Globus pallidus (tissue), 1 donor: ENCODE measurements around the gene LSAMP.
"Not testable (repeated sequence)": the region's sequence is repeated elsewhere in the genome, so short reads cannot be mapped to it uniquely, and the experiment has no call there.

Experiments
- DNase-seq: peaks from one replicate; pipeline ENCODE4 v3.0.0-alpha.2; 2015; ENCODE audit warnings: low spot score

Gene LSAMP

DNA sequence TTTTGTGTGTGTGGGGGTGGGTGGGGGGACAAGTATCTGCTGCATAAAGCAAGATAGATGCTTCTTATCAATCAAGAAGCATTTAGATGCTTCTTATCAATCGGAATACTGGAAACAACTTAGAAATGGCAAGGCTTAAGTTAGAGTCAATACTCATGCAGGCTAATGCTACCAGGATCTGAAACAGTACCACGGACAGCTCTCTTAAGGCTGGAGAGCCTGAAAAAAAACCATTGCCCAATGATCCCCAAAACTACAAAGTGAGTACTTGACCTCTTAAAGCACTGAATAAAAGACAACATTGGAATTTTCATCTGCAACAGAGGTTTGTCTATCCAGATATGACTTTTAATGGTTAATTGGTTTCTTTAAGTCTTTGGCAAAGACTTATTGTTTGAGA lies 559.7 kb downstream of the LSAMP start:
- no peak for DNase-seq

DNA sequence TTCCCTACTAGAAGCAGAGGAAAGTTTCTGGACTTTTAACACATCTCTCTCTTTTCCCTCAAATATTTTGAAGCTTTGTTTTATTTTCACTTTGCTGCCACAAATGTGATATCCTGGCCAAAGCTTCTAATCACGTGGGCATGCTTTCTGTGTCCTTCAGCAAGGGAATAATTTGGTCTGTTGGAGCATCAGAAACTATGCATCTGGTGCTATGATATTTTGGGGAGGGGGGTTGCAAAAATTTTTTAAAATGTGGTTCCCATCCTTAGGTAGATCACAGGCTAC lies 567.7 kb downstream of the LSAMP start:
- DNase-seq: peak; percentile 20

DNA sequence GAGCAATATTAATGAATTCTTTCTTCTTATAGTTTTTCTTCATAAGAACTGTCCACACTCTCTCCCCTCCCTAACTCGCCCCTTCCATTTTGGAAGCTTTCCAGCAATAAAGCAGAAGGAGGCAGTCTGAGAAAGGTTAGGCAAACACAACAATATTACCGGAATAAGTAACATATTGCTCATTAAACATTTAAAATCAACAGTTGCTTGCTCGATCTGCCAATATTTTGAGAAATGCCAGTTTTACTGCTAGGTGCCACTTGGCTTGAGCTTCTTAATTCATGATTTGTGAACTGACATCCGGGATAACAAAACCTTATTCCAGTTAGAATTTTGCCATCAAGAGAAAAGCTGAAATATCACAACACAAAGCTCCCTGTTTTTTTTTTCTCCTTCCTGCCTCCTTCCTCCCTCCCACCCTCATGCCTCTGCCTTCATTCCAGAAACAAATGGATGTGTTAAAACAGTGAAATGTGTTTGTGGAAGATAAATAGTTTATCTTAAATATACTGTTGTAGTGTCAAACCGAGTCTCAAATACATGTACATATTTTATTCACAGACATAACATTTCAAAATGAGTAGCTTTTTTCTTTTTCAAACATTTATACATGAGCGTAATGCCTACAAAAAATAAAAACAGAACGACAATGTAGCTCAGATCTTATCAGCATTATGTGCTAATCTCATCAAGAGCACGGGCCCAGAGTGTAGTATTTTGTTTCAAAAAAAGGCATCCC lies 568.2 kb downstream of the LSAMP start:
- DNase-seq: no peak

DNA sequence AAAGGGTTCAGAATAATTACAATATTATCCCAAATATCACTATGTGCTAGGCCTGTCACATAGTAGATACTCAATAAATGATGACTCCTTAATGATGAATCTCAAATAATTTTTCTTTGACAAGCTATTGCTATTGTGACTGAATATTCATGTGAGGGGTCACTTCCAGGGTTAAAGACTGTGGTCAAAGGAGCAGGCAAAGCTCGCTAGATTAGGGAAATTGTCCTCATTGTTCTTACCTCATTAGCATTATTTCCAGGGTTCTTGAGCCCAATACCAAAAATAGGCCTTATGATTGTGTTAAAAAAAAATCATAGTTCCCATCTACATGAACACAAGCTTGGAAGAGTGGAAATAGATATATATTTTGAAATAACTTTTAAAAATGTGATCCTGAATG lies 569.8 kb downstream of the LSAMP start:
- no peak for DNase-seq

DNA sequence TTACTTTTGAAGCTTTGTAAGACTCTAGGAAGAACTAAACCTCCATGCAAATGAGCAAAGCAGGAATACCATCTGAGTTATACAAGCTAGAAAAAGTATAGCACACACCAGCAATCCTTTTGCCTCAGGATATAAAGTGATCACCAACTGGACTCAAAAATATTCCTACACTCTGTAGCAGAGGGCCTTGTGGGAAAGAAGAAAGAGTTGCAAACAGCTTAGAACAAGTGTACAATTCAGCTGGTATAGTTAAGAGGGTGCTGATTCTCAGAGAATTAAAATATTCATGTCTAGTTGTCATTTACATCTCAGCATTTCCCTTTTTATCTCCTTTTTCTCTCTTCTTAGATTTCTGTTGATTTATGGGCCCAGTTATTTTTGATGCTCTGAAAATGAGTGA lies 573.6 kb downstream of the LSAMP start:
- DNase-seq: no peak

GRCh38 chr3:115864911-115865310 lies 580.4 kb downstream of the LSAMP start:
- DNase-seq: no peak

DNA sequence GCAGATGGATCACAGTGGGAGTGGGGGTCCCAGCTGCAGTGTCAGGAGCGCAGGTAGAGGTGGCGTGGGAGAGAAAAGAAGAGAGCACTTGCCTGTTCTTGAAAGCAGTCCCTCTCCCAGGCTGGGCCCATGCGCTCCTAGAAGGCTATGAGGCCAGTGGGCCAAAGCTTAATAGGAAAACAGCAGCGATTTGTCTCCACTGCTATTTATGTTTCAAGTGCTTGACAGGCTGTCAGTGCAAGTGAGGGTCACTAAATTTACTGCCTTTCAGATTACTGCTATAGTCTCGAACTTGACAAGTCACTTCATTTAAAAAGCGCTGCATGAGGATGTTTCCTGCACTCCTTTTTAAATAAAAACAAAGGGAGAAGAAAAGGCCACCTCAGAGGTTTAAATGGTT lies 582.4 kb downstream of the LSAMP start:
- DNase-seq: no peak

DNA sequence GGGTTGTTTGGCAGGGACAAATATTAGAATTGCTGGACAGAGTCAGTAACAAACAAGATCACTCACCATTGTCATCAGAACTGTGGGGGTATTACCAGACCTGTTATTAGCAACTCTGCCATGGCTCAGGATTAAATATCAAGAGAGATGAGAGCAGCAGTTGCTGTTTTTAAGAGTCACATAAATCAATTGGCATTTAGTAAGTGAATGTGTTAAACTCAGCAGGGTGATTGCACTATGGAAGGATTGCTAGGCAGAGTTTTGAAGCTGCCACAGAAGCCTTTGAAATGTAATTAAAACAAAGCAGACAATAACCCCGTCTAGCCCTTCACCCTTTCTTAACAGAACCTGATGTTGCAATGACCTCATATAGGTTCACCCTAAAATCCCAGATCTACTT lies 583.2 kb downstream of the LSAMP start:
- DNase-seq: no peak

- DNase-seq: no peak
Measured at GRCh38 chr3:115861166-115861733, 584.0 kb downstream of the LSAMP start.

- DNase-seq: no peak
Measured at GRCh38 chr3:115860766-115861165, 584.5 kb downstream of the LSAMP start.

- no peak for DNase-seq
Measured at GRCh38 chr3:115859002-115859807, 586.1 kb downstream of the LSAMP start.

GRCh38 chr3:115857518-115858136 lies 587.7 kb downstream of the LSAMP start:
- DNase-seq: no peak

GRCh38 chr3:115855911-115856310 lies 589.4 kb downstream of the LSAMP start:
- no peak for DNase-seq

DNA sequence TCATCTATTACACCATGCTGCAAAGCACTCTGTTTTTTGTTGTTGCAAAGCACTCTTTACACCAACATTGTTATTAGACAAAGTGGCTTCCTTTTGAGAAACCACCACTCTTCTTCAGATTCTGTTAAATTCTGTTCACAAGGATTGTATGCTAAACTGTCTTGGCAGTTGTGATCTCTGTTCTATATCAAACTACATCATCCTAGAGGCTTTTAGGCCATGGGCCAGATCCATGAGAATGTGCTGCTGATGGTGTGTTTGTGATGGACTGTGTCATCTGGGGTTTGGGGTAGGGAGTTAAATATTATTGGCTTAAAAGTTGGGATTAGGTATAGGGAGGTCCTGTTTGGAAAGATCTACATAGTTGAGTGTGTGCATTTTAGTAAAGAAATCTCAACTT lies 592.2 kb downstream of the LSAMP start:
- no peak for DNase-seq

GRCh38 chr3:115852278-115852677 lies 593.0 kb downstream of the LSAMP start:
- no peak for DNase-seq

GRCh38 chr3:115851571-115851970 lies 593.7 kb downstream of the LSAMP start:
- no peak for DNase-seq

DNA sequence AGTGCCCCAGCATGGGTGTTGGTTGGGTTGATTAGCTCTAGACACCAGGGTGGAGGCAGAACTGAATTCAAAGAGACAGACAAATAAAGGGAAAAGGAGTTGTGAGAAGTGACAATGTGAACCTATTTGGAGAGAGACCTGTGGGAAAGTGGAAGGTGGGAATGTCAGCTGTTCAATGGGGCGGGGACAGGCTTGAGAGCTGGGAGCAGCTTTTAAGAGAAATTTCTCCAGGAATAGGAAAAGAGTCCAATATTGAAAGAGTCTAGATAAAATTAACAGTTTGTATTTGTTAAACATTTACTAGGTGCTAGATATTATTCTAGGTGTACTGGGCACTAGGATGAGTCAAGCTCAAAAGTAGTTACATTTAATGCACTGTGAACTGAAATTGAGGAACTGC lies 596.6 kb downstream of the LSAMP start:
- no peak for DNase-seq

- no peak for DNase-seq
Measured at GRCh38 chr3:115845986-115846385, 599.3 kb downstream of the LSAMP start.

DNA sequence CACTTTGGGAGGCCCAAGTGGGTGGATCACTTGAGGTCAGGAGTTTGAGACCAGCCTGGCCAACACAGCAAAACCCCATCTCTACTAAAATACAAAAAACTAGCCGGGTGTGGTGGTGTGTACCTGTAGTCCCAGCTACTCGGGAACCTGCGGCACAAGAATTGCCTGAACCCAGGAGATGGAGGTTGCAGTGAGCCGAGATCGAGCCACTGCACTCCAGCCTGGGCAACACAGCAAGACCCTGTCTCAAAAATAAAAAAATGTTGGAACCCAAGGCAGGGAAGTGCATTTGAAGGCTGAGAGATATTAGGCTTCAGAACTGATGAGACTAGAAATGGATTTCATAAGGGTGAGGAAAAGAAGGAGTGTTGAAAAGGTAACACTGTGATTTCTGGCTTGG lies 600.6 kb downstream of the LSAMP start:
- not testable (repeated sequence) for DNase-seq

- DNase-seq: no peak
Measured at GRCh38 chr3:115843206-115843605, 602.1 kb downstream of the LSAMP start.

DNA sequence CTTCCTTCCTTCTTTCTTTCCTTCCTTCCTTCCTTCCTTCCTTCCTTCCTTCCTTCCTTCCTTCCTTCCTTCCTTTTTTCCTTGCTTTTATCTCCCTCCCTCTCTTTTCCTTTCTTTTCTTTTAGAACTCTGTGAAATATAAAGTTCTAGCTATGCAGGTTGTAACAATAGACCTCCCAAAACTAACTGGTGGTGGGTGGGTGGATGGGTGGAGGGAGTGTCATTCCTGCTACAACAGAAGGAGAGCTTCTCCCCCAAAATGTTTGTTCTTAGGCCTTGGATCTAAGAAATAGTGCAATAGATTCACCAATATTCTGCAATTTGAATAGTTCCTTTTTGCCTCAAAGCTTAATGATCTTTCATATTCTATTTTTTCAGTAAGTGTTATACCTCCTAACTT lies 606.0 kb downstream of the LSAMP start:
- no peak for DNase-seq

- no peak for DNase-seq
Measured at GRCh38 chr3:115838786-115839185, 606.5 kb downstream of the LSAMP start.

- DNase-seq: no peak
Measured at GRCh38 chr3:115836944-115837343, 608.3 kb downstream of the LSAMP start.
